HEK293T (cell line): Measurements from ENCODE around the gene PRCP.

Source experiments
- CTCF ChIA-PET: fragments of 350-600 bp; formaldehyde crosslinking; extraction: SDS; loops from one replicate; lab custom pipeline; 2021; ENCODE audit warnings: antibody characterized with exemption, inconsistent platforms; lab: Yijun Ruan, JAX
- POLR2A ChIA-PET: fragments of 350-600 bp; formaldehyde crosslinking; extraction: SDS; loops from one replicate; lab custom pipeline; 2020; ENCODE audit warnings: antibody characterized with exemption, inconsistent platforms; lab: Yijun Ruan, JAX
- DNase-seq: peaks from one replicate; pipeline ENCODE4 v3.0.0; 2012; ENCODE audit warnings: mixed read lengths; ENCODE audit errors: extremely low spot score
- ARNT ChIP-seq: fragments of 450-650 bp; IDR thresholded peaks from 2 replicates; pipeline ENCODE4 v1.6.1; 2017; ENCODE audit warnings: mild to moderate bottlenecking
- BHLHE40 ChIP-seq: fragments of 450-650 bp; IDR thresholded peaks from 2 replicates; pipeline ENCODE4 v1.6.1; 2016; ENCODE audit warnings: mild to moderate bottlenecking, moderate library complexity, borderline replicate concordance
- CTBP1 ChIP-seq: fragments of 450-650 bp; IDR thresholded peaks from 2 replicates; pipeline ENCODE4 v1.6.1; 2016; ENCODE audit warnings: borderline replicate concordance
- ELF4 ChIP-seq: fragments of 450-650 bp; IDR thresholded peaks from 2 replicates; pipeline ENCODE4 v1.6.1; 2017; ENCODE audit warnings: antibody characterized with exemption
- FOXA1 ChIP-seq: fragments of 450-650 bp; IDR thresholded peaks from 2 replicates; pipeline ENCODE4 v1.6.1; 2016; ENCODE audit warnings: mild to moderate bottlenecking
- FOXK2 ChIP-seq: fragments of 450-650 bp; IDR thresholded peaks from 2 replicates; pipeline ENCODE4 v1.6.1; 2016; ENCODE audit warnings: mild to moderate bottlenecking
- FOXM1 ChIP-seq: fragments of 450-650 bp; IDR thresholded peaks from 2 replicates; pipeline ENCODE4 v1.6.1; 2017; ENCODE audit warnings: mild to moderate bottlenecking, borderline replicate concordance
- HDGF ChIP-seq: fragments of 450-650 bp; IDR thresholded peaks from 2 replicates; pipeline ENCODE4 v1.6.1; 2017; ENCODE audit warnings: antibody characterized with exemption, borderline replicate concordance
- L3MBTL2 ChIP-seq: fragments of 450-650 bp; conservative IDR thresholded peaks from 2 replicates; pipeline ENCODE4 v1.6.1; 2016; ENCODE audit warnings: mild to moderate bottlenecking
- LEF1 ChIP-seq: fragments of 450-650 bp; IDR thresholded peaks from 2 replicates; pipeline ENCODE4 v1.6.1; 2017; ENCODE audit warnings: mild to moderate bottlenecking, borderline replicate concordance
- NFRKB ChIP-seq: fragments of 450-650 bp; IDR thresholded peaks from 2 replicates; pipeline ENCODE4 v1.6.1; 2016; ENCODE audit warnings: mild to moderate bottlenecking, moderate library complexity
- PKNOX1 ChIP-seq: fragments of 450-650 bp; IDR thresholded peaks from 2 replicates; pipeline ENCODE4 v1.6.1; 2016
- SP1 ChIP-seq: fragments of 450-650 bp; IDR thresholded peaks from 2 replicates; pipeline ENCODE4 v1.6.1; 2017
- SUZ12 ChIP-seq: fragments of 450-650 bp; IDR thresholded peaks from 2 replicates; pipeline ENCODE4 v1.6.1; 2016; ENCODE audit warnings: mild to moderate bottlenecking
- TARDBP ChIP-seq: fragments of 450-650 bp; IDR thresholded peaks from 2 replicates; pipeline ENCODE4 v1.6.1; 2016
- ZNF384 ChIP-seq: fragments of 450-650 bp; IDR thresholded peaks from 2 replicates; pipeline ENCODE4 v1.6.1; 2016

The PRCP gene

GRCh38 chr11:82890936-82891335, 9.3 kb downstream of the PRCP start:
- ChIA-PET POLR2A (interaction anchor here (1.7 kb wide), 1 partner anchor 11 kb away, joined by 7 read pairs; the partner anchor contains the start of gene DDIAS), CTCF (no interaction called here)
- DNase-seq = no peak
- TF ChIP-seq ARNT = no peak
- TF ChIP-seq FOXA1 = no peak
- TF ChIP-seq BHLHE40 = no peak
- TF ChIP-seq L3MBTL2 = no peak
- TF ChIP-seq SP1 = no peak
- TF ChIP-seq ZNF384 = no peak
- no peak for TF ChIP-seq LEF1

GRCh38 chr11:82890002-82890341, 10.3 kb downstream of the PRCP start:
- POLR2A ChIA-PET = interaction anchor here (1.7 kb wide), 1 partner anchor 12 kb away, joined by 7 read pairs; the partner anchor contains the start of gene DDIAS
- no peak for TF ChIP-seq SP1
- TF ChIP-seq FOXA1 = no peak
- no peak for TF ChIP-seq L3MBTL2
- no peak for TF ChIP-seq CTBP1
- TF ChIP-seq HDGF = no peak
- DNase-seq = no peak
- CTCF ChIA-PET = interaction anchor here (0.6 kb wide), 1 partner anchor 28 kb away, joined by 4 read pairs; no protein-coding TSS in a partner anchor

- POLR2A ChIA-PET = interaction anchor here (1.7 kb wide), 1 partner anchor 12 kb away, joined by 7 read pairs; the partner anchor contains the start of gene DDIAS
- CTCF ChIA-PET = no interaction called here
- no peak for DNase-seq
- TF ChIP-seq PKNOX1 (peak; percentile 38; the same call in 1 of the 2 replicates), FOXK2 (no peak)
Measured at GRCh38 chr11:82889133-82890001, 10.9 kb downstream of the PRCP start.

GRCh38 chr11:82883853-82884252, 16.4 kb downstream of the PRCP start:
- ChIA-PET POLR2A (interaction anchor here (1.7 kb wide), 1 partner anchor 17 kb away, joined by 4 read pairs; the partner anchor contains the start of gene DDIAS), CTCF (interaction anchor here (1.3 kb wide), 1 partner anchor 16 kb away, joined by 5 read pairs; no protein-coding TSS in a partner anchor)
- no peak for TF ChIP-seq ARNT
- TF ChIP-seq LEF1 = no peak
- TF ChIP-seq BHLHE40 = no peak
- TF ChIP-seq FOXK2 = no peak
- no peak for TF ChIP-seq SP1
- TF ChIP-seq SUZ12 = no peak
- TF ChIP-seq CTBP1 = no peak
- no peak for TF ChIP-seq ZNF384
- no peak for TF ChIP-seq NFRKB
- no peak for TF ChIP-seq HDGF
- no peak for TF ChIP-seq ELF4
- no peak for TF ChIP-seq L3MBTL2
- TF ChIP-seq FOXA1 = no peak
- no peak for TF ChIP-seq TARDBP
- no peak for TF ChIP-seq FOXM1
- no peak for TF ChIP-seq PKNOX1

GRCh38 chr11:82874646-82875523, 25.3 kb downstream of the PRCP start:
- POLR2A ChIA-PET = no interaction called here
- TF ChIP-seq ELF4 (no peak), HDGF (no peak), LEF1 (no peak), ARNT (no peak), FOXM1 (no peak), CTBP1 (no peak), BHLHE40 (no peak), SP1 (no peak), L3MBTL2 (no peak), TARDBP (no peak), PKNOX1 (no peak), ZNF384 (no peak), NFRKB (no peak)
- DNase-seq = no peak
- CTCF ChIA-PET = no interaction called here

More at GRCh38 chr11:82883853-82884252, 16.4 kb downstream of the PRCP start:
- DNase-seq = no peak

GRCh38 chr11:82873919-82874333, 26.3 kb downstream of the PRCP start:
- TF ChIP-seq ELF4 = no peak
- TF ChIP-seq PKNOX1 = no peak
- no peak for TF ChIP-seq FOXM1
- TF ChIP-seq LEF1 = no peak
- no peak for TF ChIP-seq FOXA1
- TF ChIP-seq ARNT = no peak
- no peak for DNase-seq
- ChIA-PET CTCF (no interaction called here), POLR2A (interaction anchor here (1.4 kb wide), 1 partner anchor 26 kb away, joined by 5 read pairs; the partner anchor contains the start of gene PRCP)
